RPMI8226 (cell line): ENCODE measurements around the gene OPTC.
"Not testable (repeated sequence)": the region's sequence is repeated elsewhere in the genome, so short reads cannot be mapped to it uniquely, and the experiment has no call there.

Source experiments
- DNase-seq: peaks from one replicate; pipeline ENCODE4 v3.0.0-alpha.2; 2015

OPTC gene

DNA sequence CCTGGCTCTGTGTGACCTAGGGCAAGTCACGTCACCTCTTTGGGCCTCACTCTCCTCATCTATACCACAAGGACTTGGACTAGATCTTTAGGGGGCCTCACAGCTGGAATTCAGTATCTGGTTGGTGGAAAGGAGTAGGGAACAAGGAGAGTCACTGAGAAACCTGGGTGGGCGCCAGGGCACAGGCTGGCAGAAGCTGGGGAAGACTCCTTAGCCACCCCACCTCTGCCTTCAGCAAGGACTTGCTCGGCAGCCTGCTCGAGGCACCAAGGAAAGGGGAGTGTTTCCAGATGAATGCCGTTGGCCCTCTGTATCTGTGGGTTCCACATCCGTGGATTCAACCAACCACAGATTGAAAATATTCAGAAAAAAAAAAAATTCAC is 1.2 kb upstream of the OPTC start:
- DNase-seq, result no peak

DNA sequence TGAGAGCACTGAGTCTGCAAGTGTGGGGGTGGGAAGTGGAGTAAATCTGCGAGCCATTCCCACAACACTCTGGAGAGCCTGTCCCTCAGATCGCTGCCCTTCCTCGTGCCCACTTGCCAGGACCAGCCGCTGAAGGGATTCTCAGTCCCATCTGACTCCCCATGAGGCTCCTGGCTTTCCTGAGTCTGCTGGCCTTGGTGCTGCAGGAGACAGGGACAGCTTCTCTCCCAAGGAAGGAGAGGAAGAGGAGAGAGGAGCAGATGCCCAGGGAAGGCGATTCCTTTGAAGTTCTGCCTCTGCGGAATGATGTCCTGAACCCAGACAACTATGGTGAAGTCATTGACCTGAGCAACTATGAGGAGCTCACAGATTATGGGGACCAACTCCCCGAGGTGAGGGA is 1.9 kb downstream of the OPTC start:
- no peak for DNase-seq

DNA sequence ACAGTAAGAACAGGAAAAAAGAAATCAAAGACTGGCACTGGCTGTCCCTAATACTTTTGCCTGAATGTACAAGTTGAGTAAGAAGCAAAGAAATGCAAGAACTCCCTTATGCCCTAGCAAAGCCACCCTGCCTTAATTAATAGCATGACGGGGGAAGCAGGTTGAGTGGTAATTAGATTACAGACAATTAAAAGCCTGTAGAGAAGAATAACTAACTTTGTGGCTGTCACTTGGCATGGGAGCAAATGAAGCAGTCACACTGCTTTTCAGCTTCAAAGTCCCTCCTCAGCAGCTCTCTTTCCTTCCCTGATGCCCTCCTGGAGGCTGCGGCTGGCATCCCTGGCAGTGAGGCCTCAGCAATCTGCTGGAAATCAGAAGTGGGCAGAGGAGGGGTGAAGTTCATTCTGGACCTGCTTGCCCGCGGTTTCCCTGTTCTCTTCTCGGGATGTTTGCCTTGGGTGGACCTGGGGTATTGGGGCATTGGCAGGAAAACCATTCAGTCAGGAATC is 3.4 kb downstream of the OPTC start:
- DNase-seq, result no peak

DNA sequence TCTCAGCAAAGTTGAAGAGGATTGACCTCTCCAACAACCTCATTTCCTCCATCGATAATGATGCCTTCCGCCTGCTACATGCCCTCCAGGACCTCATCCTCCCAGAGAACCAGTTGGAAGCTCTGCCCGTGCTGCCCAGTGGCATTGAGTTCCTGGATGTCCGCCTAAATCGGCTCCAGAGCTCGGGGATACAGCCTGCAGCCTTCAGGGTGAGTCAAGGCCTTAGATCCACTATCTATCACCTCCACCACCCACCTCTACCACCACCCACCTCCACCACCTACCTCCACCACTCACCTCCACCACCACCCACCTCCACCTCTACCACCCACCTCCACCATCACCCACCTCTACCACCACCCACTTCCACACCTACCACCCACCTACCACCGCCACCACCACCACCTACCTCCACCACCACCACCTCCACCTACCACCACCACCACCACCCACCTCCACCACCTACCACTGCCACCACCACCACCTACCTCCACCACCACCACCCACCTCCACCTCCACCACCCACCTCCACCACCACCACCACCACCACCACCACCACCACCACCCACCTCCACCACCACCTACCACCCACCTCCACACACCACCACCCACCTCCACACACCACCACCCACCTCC is 5.8 kb downstream of the OPTC start:
- DNase-seq, result no peak

DNA sequence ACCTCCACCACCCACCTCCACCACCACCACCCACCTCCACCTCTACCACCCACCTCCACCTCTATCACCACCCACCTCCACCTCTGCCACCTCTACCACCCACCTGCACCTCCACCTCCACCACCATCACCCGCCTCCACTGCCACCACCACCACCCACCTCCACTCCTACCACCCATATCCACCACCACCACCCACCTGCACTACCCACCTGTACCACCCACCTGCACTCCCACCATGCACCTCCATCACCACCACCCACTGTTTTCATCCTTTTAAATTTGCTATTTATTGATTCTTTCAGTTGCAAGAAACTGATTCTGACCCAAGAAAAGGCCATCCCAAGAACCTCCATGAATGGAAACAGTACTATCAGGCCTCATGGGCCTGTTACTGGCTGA is 6.3 kb downstream of the OPTC start:
- DNase-seq, result no peak

DNA sequence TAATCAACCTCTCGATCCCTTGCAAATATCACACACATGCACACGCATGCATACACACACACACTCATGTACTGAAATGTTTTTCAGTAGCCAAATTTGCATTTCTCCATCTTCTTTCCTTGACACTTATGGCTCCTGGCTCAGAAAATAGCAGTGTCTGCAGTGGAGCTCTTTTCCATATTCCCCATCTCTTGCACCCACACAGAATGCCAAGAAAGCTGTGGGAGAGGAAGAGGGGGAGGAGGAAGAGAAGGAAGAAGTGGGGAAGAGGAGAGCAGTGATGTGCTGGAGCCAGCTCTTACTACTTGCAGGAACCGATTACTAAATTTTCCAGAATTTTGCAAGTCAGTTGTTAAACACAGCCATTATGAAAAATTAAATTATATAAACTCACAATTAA is 9.9 kb downstream of the OPTC start:
- no peak for DNase-seq

DNA sequence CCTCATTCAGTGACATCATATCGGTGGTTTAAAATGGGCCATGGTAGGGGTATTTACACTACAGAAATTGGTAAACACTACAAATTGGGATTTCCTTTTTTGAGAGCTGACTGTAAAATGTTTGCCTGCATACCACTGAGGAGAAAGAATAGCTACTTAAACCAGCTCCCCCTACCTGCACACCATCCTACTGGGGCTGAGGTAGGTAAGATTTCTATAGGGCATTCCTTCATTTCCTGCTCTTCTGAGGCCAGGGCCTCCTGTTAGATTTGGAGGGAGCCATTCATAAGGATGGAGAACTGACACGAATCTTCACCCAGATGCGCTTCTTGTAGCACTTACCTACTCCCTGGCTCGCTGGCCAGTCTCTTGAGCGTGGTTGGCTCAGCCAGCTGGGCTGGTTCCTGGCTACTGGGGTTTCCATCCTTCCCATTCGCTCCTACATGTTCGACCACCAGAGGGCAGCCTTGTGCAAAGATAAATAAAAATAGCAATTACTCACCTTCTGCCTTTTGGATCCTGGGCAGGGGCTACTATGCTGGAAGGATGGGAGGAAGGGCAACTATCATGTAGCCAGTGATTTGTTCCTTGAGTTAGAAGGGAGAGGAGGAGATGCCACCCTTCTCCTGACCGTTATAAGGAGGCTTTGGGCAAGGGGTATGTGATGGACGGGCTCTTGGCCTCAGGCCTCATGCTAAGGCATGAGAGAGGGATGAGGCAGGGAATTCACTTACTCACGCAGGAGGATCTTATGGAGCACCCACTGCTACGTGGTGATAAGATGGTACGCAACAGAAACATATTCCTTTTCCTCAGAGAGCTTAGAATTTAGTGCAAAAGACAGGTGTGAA is 10.7 kb downstream of the OPTC start:
- DNase-seq, result peak; percentile 84

DNA sequence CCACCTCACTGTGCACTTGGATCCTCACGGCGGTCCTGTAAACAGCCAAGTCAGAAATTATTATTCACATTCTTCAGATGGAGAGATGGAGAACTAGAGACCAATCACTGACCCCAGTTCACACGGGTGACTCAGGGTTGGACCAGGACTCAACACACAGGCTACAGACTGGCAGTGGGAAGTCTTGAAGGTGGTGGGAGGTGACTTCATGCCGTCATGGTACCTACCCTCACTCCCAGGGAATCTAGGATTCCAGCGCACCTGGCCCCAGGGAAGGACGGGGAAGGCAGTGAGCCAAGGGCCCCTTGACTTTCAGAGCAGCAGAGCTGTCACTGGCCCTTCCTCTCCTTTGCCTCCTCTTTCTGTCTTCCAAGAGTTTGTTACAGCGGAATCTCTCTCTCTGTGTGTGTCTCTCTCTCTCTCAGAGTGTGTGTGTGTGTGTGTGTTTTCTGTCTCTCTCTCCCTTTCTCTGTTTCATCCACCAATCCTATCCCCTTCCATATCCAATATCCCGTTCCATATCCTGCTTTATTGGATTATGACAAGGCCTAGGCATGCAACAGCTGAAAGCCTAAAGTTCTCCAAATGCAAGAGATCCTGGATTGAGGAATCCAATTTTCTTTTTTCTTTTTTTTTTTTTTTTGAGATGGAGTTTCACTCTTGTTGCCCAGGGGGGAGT is 11.7 kb downstream of the OPTC start:
- no peak for DNase-seq

DNA sequence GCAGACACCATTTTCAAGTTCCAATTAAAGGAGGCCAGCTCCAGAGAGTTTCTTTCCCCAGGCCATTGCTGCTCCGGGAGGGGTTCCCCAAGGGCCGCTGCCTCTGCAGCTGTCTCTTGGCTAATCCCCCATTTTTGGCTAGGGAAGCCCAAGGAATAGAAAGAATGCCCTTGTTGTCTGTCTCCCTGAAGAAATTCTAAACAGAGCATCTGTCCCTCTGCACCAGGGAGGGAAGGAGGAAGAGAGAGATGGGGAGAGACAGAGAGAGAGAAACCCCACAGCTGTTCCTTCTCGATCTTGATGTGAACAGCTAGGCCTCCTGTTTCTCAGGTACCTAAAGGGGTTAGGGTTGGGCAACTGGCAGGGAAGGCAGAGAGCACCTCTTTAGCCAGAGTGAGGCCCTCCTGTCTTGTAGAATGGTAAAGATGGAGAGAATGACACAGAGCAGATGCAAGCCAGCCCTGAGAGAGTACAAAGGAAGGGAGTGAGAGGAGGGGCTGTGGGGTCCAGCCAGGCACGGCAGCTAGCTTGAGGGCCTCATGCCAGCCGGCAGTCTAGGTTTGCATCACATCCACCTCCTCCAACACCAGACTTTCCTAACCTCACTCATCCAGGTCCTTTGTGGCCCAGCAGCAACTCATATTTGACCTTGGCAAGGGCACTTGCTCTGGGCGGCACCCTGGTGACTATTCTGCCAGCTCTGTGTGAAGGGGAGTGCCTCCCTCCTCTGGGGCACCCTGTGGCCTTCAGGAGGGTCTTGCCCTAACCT is 13.1 kb downstream of the OPTC start:
- DNase-seq, result no peak

DNA sequence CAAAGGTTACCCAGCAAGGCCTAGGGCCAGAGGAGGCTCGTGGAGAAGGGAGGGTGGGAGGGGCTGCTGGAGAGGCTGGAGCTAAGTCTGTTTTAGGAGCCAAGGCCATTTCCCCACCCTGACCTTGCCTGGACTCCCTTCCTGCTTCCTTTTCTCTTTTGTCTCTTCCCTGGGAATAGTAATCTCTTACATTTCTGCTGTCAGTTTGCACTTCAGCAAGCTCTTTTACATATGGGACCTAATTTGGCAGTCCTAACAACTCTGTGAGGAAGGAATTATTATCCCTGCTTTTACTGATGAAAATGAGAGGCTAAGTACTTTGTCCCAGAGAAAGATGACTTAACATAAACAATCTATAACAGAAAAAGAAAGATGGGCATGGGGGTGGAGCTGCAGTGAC is 13.8 kb downstream of the OPTC start:
- DNase-seq, result no peak

DNA sequence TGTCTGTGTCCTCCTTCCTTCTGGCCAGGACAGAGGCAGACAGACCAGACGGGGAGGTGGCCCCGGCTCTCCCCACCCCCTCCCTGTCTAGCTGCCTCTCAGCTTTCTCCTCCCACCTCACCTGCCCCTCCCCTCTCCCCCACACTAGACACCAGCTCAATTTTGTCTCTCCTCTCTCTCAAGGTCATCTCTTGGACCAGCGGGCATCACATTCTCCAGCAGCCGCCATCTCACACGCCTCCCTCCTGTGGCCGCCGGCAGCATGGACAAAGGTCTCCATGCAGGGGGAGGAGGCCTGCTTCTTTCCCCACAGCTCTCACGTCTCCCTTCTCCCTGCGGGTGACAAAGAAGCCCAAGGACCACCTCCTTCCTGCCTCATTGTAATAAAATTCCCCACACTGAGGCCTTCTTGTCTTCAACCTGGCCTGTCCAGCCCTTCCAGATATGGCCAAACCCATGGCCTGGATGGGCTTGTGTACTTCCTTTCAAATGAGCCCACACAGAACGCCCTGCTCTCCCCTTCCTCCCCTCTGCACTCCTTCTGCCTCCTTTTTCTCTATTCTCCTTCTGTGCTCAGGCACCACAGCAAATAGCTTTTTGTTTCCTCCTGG is 14.6 kb downstream of the OPTC start:
- DNase-seq, result no peak

DNA sequence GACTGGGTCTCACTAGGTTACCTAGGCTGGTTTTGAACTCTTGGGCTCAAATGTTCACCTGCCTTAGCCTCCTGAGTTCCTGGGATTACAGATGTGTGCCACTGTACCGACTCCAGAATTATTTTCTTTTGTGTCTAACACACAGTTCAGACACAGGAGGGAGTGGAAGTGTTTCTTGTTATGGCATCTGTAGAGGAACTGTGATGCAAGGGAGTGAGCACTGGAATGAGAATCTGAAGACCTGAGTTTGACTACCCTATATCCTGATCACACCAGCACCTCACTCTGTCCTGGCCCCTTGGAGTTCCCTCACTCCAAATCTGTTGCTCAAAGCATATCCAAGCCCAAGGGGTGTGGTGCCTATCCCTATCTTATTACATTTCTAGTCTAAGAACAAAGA is 15.2 kb downstream of the OPTC start:
- DNase-seq, result no peak

DNA sequence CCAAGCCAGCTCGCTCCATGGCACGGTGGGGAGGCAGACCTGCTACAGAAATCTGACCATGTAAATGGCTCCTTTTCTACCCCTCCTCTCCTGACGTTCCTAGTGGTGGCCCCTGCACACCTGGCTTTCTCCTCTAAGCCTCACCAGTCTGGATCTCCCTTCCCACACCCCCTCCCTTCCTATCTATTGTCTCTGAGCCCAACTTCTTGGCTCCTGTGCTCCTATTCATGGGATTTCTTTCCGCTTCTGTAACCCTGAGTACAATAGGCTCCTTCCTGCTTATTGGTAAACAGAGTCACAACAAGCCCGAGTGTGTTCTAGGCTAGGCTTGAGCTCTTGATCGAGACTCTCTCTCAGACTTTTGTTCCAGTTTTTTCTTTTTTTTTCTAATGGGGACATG is 17.6 kb downstream of the OPTC start:
- DNase-seq, result no peak

DNA sequence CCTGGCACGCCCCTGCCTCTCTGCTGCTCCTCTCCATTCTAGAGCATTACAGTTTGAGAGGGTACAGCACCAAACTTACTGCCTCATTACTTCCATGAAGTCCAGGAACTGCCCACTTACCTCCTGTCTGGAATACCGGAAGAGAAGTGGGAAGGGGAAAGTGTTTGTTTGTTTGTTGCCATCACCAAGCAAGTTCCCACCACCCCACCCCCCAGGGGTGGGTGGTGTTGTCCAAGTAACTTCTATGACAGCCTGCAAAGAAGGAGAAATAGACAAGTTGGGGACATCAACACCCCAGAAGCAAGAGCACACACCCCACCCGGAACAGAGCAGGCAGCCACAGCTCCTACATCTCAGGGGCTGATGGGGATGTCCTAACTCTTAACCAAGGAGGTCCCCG is 18.0 kb downstream of the OPTC start:
- DNase-seq, result no peak

DNA sequence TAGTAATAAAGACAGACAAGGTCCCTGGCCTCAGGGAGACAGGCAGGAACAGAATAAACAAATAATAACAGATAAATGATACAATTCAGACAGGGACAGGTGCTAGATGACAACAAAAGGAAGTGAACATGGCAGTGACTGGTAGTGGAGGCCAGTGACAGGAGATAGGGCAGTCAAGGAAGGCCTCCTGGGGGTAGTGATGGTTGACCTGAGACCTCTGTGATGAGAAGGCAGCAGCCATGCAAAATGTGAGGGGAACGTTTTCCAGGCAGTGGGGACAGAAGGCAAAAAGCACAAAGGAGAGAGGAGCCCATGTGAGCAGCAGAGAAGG is 18.5 kb downstream of the OPTC start:
- DNase-seq, result no peak

DNA sequence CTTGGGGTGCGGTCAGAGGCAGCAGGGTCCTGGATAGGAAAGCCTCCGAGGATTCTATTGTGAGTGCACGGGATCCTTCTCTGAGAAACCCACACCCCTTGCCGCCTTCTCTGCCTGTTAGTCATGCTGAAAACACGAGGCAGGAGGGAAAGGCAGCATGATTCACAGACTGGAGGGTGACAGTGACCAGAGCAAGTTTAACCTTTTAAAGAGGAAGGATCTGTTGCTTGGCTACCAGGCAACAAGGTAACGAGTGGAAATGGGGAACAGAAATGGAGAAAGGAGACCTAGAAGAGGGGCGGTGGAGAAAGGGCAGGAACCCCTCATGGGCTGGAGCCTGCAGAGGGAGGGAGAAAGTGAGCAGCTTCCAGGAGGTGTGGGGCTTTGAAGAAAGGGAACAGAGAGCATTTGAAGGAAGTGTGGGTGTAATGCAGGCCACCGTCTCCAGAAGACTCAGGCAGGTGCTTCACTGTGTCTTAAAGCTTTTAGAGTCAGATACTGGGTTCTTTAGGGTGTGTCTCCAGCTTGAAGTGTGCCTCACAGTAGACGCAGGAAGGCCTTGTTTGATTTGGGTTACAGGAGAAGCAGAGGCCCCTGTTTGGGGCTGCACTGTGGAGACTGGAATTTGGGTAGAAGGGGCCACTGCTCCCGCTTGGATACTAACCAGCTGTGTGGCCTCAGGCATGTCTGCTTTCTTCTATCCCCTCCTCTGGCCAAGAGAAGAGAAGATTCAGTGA is 19.1 kb downstream of the OPTC start:
- DNase-seq, result no peak

DNA sequence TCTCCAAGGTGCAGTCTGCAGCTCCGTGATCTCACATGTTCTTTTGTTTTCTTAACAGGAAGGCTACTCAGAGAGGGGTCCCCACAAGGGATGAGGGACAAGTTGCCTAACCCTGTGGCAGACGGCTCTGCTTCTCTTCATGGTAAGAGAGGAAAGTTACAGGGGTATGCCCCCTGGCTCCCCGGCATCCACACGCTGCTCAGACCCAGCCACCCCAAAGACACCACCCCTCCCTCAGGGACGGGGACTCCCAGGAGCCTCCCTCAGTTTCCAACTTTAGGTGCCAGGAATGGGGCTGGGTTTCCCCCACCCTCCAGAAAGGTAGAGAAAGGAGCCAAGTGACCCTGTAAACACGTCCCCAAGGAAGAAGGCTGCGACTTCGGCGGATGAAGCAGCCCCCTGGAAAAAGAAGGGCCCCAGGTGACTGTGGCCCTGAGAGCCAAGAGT is 19.7 kb downstream of the OPTC start:
- no peak for DNase-seq

DNA sequence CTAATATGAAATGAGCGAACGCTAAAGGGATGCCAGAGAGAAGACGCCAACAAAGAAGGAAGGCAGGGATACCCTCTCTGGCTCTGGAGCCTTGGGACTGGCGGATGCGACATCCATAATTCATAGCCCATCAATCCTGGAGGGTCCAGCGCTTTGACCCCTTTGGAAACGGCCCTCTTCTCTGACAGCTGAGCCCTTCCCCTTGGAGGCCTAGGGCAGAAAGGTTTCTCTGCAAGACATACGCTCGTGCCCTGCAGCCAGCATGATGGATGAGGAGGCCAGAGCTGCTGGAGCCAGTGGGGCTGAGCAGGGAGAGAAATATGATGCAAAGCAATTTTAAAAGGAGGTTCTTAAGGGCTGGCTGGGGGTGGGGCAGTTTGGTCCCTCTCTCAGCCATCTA is 22.2 kb downstream of the OPTC start:
- DNase-seq, result no peak

DNA sequence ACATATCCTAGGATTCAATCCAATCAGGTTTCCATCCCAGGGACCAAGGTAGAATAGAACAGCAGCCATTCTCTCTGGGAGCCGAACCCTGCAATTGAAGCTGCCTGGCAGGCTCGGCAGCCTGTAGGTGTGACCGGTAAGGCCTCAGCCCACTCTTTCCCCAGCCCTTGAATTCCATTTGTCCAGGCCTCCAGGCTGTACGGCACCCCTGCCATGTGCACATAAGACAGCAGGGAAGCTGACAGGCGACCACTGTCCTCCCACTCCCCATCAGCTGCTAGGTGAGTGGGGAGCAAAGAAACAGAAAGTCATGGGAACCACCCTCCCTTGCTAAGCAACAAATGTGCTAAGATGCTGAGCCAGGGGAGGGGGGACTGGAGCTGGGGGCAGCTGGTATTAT is 23.0 kb downstream of the OPTC start:
- DNase-seq, result no peak

DNA sequence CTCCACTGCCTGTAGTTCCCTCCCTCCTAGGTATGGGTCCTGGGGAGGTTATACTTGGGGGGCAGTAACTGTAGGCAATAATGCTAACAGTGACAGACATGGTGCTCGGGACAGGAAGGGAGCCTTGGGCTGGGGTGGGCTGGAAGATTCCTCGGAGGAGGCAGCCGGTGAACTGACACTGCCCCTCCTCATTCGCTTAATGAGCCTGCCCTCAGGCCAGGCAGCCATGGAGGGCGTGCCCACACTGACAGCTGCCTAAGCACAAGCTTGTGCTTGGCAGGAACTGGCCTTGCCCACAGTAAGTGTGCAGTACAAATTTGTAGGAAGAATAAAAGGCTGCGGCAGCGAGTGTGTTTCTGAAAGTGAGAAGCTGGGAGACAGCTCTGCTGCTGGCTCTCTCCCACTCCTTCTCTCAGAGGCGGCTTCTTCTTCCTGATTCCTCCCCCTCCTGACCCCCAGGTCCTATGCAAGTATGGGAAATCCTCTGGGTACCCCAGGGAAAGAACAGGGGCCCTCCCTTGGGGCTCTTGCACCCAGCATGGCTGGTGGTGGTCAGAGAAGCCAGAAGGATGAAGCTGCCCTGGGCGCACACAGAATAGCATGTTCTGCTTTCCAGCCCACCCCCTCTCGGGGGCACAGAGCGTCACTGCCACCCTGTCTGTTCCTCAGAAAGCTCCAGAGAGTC is 23.6 kb downstream of the OPTC start:
- DNase-seq, result no peak

DNA sequence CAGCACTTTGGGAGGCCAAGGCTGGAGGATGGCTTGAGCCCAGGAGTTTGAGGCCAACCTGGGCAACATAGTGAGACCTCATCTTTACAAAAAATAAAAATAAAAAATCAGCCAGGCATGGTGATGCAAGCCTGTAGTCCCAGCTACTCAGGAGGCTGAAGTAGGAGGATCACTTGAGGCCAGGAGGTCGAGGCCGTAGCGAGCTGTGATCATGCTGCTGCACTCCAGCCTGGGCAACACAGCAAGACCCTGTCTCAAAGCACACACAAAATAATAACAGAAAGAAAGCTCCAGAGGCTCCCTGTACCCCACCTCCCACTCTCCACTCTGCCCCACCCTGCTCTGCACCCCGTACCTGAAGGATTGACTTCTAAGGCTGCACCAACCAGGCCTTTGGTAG is 24.2 kb downstream of the OPTC start:
- DNase-seq, result not testable (repeated sequence)

DNA sequence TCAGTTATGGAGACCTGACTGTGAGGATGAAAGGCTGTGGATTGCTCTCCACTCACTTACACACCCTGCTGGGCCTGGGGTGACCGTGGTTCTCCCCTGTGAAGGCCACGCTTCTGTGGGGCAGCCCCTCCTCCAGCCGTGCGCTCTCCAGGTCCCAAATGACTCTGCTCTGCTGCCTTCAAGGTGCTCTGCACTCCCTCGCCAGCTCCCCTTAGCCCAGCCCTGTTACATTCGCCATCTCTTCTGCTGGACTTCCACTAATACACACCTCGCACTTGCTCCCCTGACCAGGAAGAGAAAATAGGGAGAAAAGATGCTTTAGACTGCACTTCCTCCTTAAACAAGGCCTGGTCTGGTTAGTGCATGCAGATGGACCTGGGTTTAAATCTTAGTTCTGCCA is 24.6 kb downstream of the OPTC start:
- DNase-seq, result no peak
